Right hindlimb (tissue), 1 donor: Measurements from ENCODE around the gene KLHDC4.
A peak's percentile ranks its signal among the peaks of the same experiment; 100 is the strongest.
"Not testable (repeated sequence)": the region's sequence is repeated elsewhere in the genome, so short reads cannot be mapped to it uniquely, and the experiment has no call there.

Experiments
- DNase-seq: peaks from one replicate; pipeline ENCODE4 v3.0.0-alpha.2; 2018

Gene KLHDC4

GRCh38 chr16:87681051-87681602 lies 84.7 kb downstream of the KLHDC4 start:
- DNase-seq: not testable (repeated sequence)

GRCh38 chr16:87680272-87680644 lies 85.5 kb downstream of the KLHDC4 start:
- DNase-seq: no peak

- DNase-seq: no peak
These were observed 86.1 kb downstream of the KLHDC4 start for GRCh38 chr16:87679593-87680271.

GRCh38 chr16:87678618-87679017 lies 87.2 kb downstream of the KLHDC4 start:
- no peak for DNase-seq

GRCh38 chr16:87677830-87678229 lies 88.0 kb downstream of the KLHDC4 start:
- DNase-seq: no peak

- DNase-seq: no peak
These were observed 90.6 kb downstream of the KLHDC4 start for GRCh38 chr16:87675111-87675719.

GRCh38 chr16:87674419-87674818 lies 91.4 kb downstream of the KLHDC4 start:
- no peak for DNase-seq

- no peak for DNase-seq
These were observed 94.0 kb downstream of the KLHDC4 start for GRCh38 chr16:87671715-87672270.

- DNase-seq: no peak
These were observed 94.6 kb downstream of the KLHDC4 start for GRCh38 chr16:87671221-87671620.

GRCh38 chr16:87669672-87670071 lies 96.1 kb downstream of the KLHDC4 start:
- no peak for DNase-seq

GRCh38 chr16:87667946-87668345 lies 97.8 kb downstream of the KLHDC4 start:
- no peak for DNase-seq

- DNase-seq: no peak
These were observed 98.3 kb downstream of the KLHDC4 start for GRCh38 chr16:87667443-87667842.

- no peak for DNase-seq
These were observed 98.9 kb downstream of the KLHDC4 start for GRCh38 chr16:87666919-87667318.

- DNase-seq: no peak
These were observed 100.6 kb downstream of the KLHDC4 start for GRCh38 chr16:87665193-87665592.

- no peak for DNase-seq
These were observed 101.0 kb downstream of the KLHDC4 start for GRCh38 chr16:87664792-87665191.

- no peak for DNase-seq
These were observed 103.3 kb downstream of the KLHDC4 start for GRCh38 chr16:87662254-87663204.

GRCh38 chr16:87661561-87661960 lies 104.2 kb downstream of the KLHDC4 start:
- peak; percentile 76 for DNase-seq

- DNase-seq: no peak
These were observed 107.1 kb downstream of the KLHDC4 start for GRCh38 chr16:87658564-87659225.
